ENCODE results near the gene RUNX1.

RUNX1 gene

GRCh38 chr21:34791776-34792503 is 257.2 kb downstream of the RUNX1 start:
- TF ChIP-seq CTCF (IDR thresholded peaks at IDR 0.05) = no peak
- H3K4me3 ChIP-seq = no peak overlapping the region
- H3K27ac ChIP-seq = no peak overlapping the region
- no peak for DNase-seq (ENCODE audit: low spot score)

GRCh38 chr21:34790834-34791233 is 258.3 kb downstream of the RUNX1 start:
- no peak overlapping the region for H3K4me3 ChIP-seq
- DNase-seq (ENCODE audit: low spot score) = no peak
- no peak for TF ChIP-seq CTCF (IDR thresholded peaks at IDR 0.05)
- no peak overlapping the region for H3K27ac ChIP-seq

- no peak for DNase-seq (ENCODE audit: low spot score)
Measured at GRCh38 chr21:34790341-34790740, 258.8 kb downstream of the RUNX1 start.

GRCh38 chr21:34788879-34789278 is 260.2 kb downstream of the RUNX1 start:
- no peak for TF ChIP-seq CTCF (IDR thresholded peaks at IDR 0.05)
- DNase-seq (ENCODE audit: low spot score) = no peak
- no peak overlapping the region for H3K4me3 ChIP-seq

More at GRCh38 chr21:34790341-34790740, 258.8 kb downstream of the RUNX1 start:
- TF ChIP-seq CTCF (IDR thresholded peaks at IDR 0.05) = no peak
- H3K4me3 ChIP-seq = no peak overlapping the region
- no peak overlapping the region for H3K27ac ChIP-seq

GRCh38 chr21:34783815-34784214 is 265.3 kb downstream of the RUNX1 start:
- no peak overlapping the region for H3K27ac ChIP-seq
- TF ChIP-seq CTCF (IDR thresholded peaks at IDR 0.05) = no peak
- no peak for DNase-seq (ENCODE audit: low spot score)
- H3K4me3 ChIP-seq = no peak overlapping the region

More at GRCh38 chr21:34788879-34789278, 260.2 kb downstream of the RUNX1 start:
- no peak overlapping the region for H3K27ac ChIP-seq

- no peak overlapping the region for H3K27ac ChIP-seq
- TF ChIP-seq CTCF (IDR thresholded peaks at IDR 0.05) = no peak
- no peak for DNase-seq (ENCODE audit: low spot score)
- no peak overlapping the region for H3K4me3 ChIP-seq
Measured at GRCh38 chr21:34782506-34783360, 266.4 kb downstream of the RUNX1 start.
